Common myeloid progenitor, CD34-positive (primary cell): ENCODE measurements around the gene ARHGAP15.

Source experiments
- CTCF ChIA-PET: fragments of 350-600 bp; sonication (Branson Sonifier 250); formaldehyde crosslinking; loops from one replicate; lab custom pipeline; 2021; ENCODE audit warnings: antibody characterized with exemption; lab: Charles Lee
- POLR2A ChIA-PET: fragments of 350-600 bp; sonication (Branson Sonifier 250); formaldehyde crosslinking; loops from one replicate; lab custom pipeline; 2021; ENCODE audit warnings: antibody characterized with exemption; lab: Charles Lee
- DNase-seq, 3 donors: peaks; one replicate each; pipeline versions ENCODE4 v3.0.0 to v3.0.0-alpha.2; 2013
- H3K27ac ChIP-seq, 2 experiments: 1 replicate in 1 of 2; 2 replicates in 1 of 2; pipeline ENCODE4 v1.7.0; 2013; ENCODE audit warnings: inconsistent platforms in 2 of 2, low read length in 2 of 2, mild to moderate bottlenecking in 2 of 2, low read depth in 1 of 2, moderate library complexity in 1 of 2; ENCODE audit not compliant: severe bottlenecking in 2 of 2, insufficient read depth in 1 of 2, poor library complexity in 1 of 2
- H3K27me3 ChIP-seq, 5 experiments: replicated peaks in 2 of 5; 1 replicate in 3 of 5; 2 replicates in 2 of 5; pipeline versions ENCODE4 v1.6.1 to v1.7.0; 2013; ENCODE audit warnings: low read length in 4 of 5, mild to moderate bottlenecking in 2 of 5, moderate library complexity in 2 of 5, inconsistent platforms in 1 of 5; ENCODE audit not compliant: insufficient read depth in 5 of 5, control insufficient read depth in 4 of 5
- H3K36me3 ChIP-seq, 4 experiments: 1 replicate in 2 of 4; 2 replicates in 2 of 4; pipeline versions ENCODE4 v1.6.1 to v1.7.0; 2013; ENCODE audit warnings: low read length in 3 of 4, control low read depth in 1 of 4, mild to moderate bottlenecking in 1 of 4; ENCODE audit not compliant: control insufficient read depth in 4 of 4, insufficient read depth in 4 of 4
- H3K4me1 ChIP-seq, 4 experiments: 1 replicate in 3 of 4; 2 replicates in 1 of 4; pipeline versions ENCODE4 v1.6.1 to v1.7.1; 2013; ENCODE audit warnings: low read length in 3 of 4, mild to moderate bottlenecking in 3 of 4, control low read depth in 1 of 4, inconsistent platforms in 1 of 4, moderate library complexity in 1 of 4; ENCODE audit not compliant: control insufficient read depth in 4 of 4, insufficient read depth in 4 of 4; ENCODE audit errors: control extremely low read depth in 1 of 4
- H3K4me3 ChIP-seq, 7 experiments: 1 replicate in 4 of 7; 2 replicates in 3 of 7; pipeline versions ENCODE4 v1.5.1 to v1.7.0; 2013; ENCODE audit warnings: mild to moderate bottlenecking in 7 of 7, low read length in 6 of 7, moderate library complexity in 6 of 7, inconsistent platforms in 2 of 7, low read depth in 2 of 7, control low read depth in 1 of 7; ENCODE audit not compliant: insufficient read depth in 4 of 7, control insufficient read depth in 1 of 7; ENCODE audit errors: extremely low read depth in 1 of 7
- H3K9me3 ChIP-seq, 5 experiments: 1 replicate in 4 of 5; 2 replicates in 1 of 5; pipeline versions ENCODE4 v1.6.1 to v1.7.1; 2013; ENCODE audit warnings: low read length in 4 of 5, mild to moderate bottlenecking in 2 of 5, inconsistent platforms in 1 of 5, low read depth in 1 of 5, moderate library complexity in 1 of 5; ENCODE audit not compliant: control insufficient read depth in 4 of 5, insufficient read depth in 2 of 5; ENCODE audit errors: control extremely low read depth in 1 of 5
- WGBS: methylation state at CpG from one replicate; pipeline ENCODE4 v1.1.5; 2013; ENCODE audit not compliant: insufficient coverage; 5-methylcytosine and 5-hydroxymethylcytosine counted together

Gene ARHGAP15

DNA sequence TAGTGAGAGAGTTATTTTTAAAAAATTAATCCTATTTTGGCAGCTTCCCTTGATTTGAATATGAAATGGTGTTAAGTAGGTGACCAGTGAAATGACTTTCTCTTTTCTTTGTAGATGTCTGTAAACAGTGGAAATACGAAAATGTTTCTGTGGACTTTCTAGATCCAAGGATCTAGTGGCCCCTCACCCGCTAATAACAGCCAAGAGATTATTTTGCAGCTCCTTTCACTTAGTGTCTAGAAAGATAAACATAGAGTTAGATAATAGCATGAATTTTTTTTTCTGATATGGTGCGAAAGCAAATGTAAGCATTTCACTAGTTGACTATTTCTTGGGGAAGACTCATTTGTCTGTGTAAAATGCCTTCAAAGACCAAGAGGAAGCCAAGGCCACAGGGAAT, 57.7 kb downstream of the ARHGAP15 start:
- Histone ChIP-seq H3K9me3 (peaks cover 0 to 5% (median 0%) of the 10 kb centered on the region in 5 experiments), H3K4me1 (no peaks in the 10 kb centered on the region), H3K27me3 (no peaks in the 10 kb centered on the region), H3K36me3 (peaks cover 6 to 38% (median 21%) of the 10 kb centered on the region in 4 experiments), H3K27ac (no peak overlapping the region), H3K4me3 (no peak overlapping the region)
- ChIA-PET POLR2A (interaction anchor here (0.9 kb wide), 1 partner anchor 17 kb away, joined by 4 read pairs; no protein-coding TSS in a partner anchor), CTCF (interaction anchor here (1.9 kb wide), 1 partner anchor 17 kb away, joined by 5 read pairs; no protein-coding TSS in a partner anchor)
- no peak for DNase-seq
- 100% methylated on average over 1 of the region's 3 CpGs for WGBS

- H3K27me3 ChIP-seq, result no peaks in the 10 kb centered on the region
- 96% methylated on average over 3 of the region's 3 CpGs for WGBS
- CTCF ChIA-PET, result interaction anchor here (1.1 to 2.4 kb wide), 6 partner anchors 11 to 69 kb away, joined by 3 to 7 read pairs (median 4); no protein-coding TSS in a partner anchor
Measured at GRCh38 chr2:143190431-143190830, 61.2 kb downstream of the ARHGAP15 start.

DNA sequence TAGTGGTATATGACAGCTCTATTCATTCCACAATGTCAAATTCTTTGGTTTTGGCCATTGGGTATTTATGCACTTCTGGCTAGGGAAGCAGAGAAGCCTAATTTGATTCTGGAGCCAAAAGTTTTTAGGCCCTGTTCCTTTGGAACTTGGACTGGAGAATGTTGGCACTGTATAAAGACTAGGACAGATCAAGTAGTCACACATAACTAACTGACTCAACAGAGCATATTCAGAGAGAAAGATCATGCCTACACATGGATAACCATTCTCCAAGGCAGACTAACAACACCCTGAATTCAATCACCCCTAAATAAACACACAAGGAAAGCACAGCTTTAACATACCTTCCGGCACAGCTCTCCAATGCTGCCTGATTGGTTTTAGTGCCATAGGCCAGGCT, 62.9 kb downstream of the ARHGAP15 start:
- H3K9me3 ChIP-seq, result no peaks in the 10 kb centered on the region
- ChIA-PET POLR2A (no interaction called here), CTCF (interaction anchor here (1.0 to 1.5 kb wide), 3 partner anchors 11 to 83 kb away, joined by 3 to 5 read pairs (median 3); no protein-coding TSS in a partner anchor)
- no peaks in the 10 kb centered on the region for H3K27me3 ChIP-seq
- H3K4me3 ChIP-seq, result no peak overlapping the region
- 100% methylated on average over 1 of the region's 1 CpG for WGBS
- no peak for DNase-seq
- H3K4me1 ChIP-seq, result no peaks in the 10 kb centered on the region
- no peak overlapping the region for H3K27ac ChIP-seq
- peaks cover 4 to 27% (median 18%) of the 10 kb centered on the region in 4 experiments for H3K36me3 ChIP-seq

More at GRCh38 chr2:143190431-143190830, 61.2 kb downstream of the ARHGAP15 start:
- DNase-seq, result no peak
- Histone ChIP-seq H3K27ac (no peak overlapping the region), H3K4me1 (no peaks in the 10 kb centered on the region), H3K9me3 (no peaks in the 10 kb centered on the region), H3K36me3 (peaks cover 8 to 29% (median 20%) of the 10 kb centered on the region in 4 experiments), H3K4me3 (no peak overlapping the region)
- POLR2A ChIA-PET, result no interaction called here

DNA sequence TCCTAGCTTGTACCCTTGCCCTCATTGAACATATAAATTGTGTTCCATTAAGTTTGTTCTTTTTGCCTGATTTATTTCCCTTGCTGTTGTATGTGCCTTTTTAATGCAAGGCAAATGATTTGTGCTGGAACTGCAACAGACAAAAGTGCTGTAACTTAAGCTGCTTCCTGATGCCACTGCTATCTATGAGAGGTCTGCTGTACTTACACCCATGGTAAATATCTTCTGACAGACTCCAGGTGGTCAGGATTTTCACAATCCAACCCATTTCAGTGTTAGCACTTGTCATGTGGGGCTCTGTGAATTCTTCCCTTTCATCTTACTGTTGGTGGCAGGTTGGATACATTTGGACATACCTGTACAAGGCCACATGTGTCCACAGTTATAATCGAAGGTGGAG, 63.5 kb downstream of the ARHGAP15 start:
- POLR2A ChIA-PET, result no interaction called here

GRCh38 chr2:143193121-143193520, 63.9 kb downstream of the ARHGAP15 start:
- ChIA-PET CTCF (interaction anchor here (0.9 to 1.5 kb wide), 5 partner anchors 9 to 31 kb away, joined by 3 to 5 read pairs (median 4); no protein-coding TSS in a partner anchor), POLR2A (no interaction called here)

More for the DNA sequence above, 63.5 kb downstream of the ARHGAP15 start:
- H3K27me3 ChIP-seq, result no peaks in the 10 kb centered on the region
- no peak overlapping the region for H3K27ac ChIP-seq
- CTCF ChIA-PET, result interaction anchor here (1.2 to 1.5 kb wide), 2 partner anchors 11 to 29 kb away, joined by 3 to 5 read pairs; no protein-coding TSS in a partner anchor
- no peaks in the 10 kb centered on the region for H3K9me3 ChIP-seq
- H3K4me1 ChIP-seq, result no peaks in the 10 kb centered on the region
- DNase-seq, result no peak
- peaks cover 4 to 27% (median 18%) of the 10 kb centered on the region in 4 experiments for H3K36me3 ChIP-seq
- 100% methylated on average over 1 of the region's 1 CpG for WGBS
- no peak overlapping the region for H3K4me3 ChIP-seq

DNA sequence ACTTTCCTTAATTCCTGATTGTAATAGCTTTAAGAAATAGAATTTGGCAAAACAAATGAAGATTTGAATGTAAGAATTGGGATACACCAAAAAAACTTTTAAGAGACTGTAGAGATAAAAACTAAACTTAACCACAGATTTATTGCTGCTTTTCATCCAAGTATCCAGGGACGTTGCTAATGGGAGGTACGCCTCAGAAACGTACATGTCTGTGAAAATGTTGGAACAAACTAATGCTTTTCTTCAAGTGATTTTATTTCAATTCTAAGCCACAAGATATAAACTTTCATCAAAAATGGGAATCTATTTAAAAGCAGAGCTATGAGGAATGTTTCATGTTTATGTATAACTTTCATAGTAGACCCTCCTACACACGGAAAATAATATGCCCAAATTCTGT, 66.3 kb downstream of the ARHGAP15 start:
- Histone ChIP-seq H3K9me3 (no peaks in the 10 kb centered on the region), H3K27ac (no peak overlapping the region), H3K4me3 (no peak overlapping the region), H3K4me1 (no peaks in the 10 kb centered on the region), H3K27me3 (no peaks in the 10 kb centered on the region), H3K36me3 (peaks cover 3 to 30% (median 20%) of the 10 kb centered on the region in 4 experiments)
- CTCF ChIA-PET, result interaction anchor here (1.3 kb wide), 1 partner anchor 34 kb away, joined by 3 read pairs; no protein-coding TSS in a partner anchor
- no CpG with 5 or more reads among the region's 4 CpGs for WGBS
- DNase-seq, result no peak
- POLR2A ChIA-PET, result interaction anchor here (0.7 kb wide), 1 partner anchor 10 kb away, joined by 4 read pairs; no protein-coding TSS in a partner anchor

More at GRCh38 chr2:143193121-143193520, 63.9 kb downstream of the ARHGAP15 start:
- H3K9me3 ChIP-seq, result no peaks in the 10 kb centered on the region
- peaks cover 4 to 27% (median 18%) of the 10 kb centered on the region in 4 experiments for H3K36me3 ChIP-seq
- no peak for DNase-seq
- no peaks in the 10 kb centered on the region for H3K27me3 ChIP-seq
- no peaks in the 10 kb centered on the region for H3K4me1 ChIP-seq
- 100% methylated on average over 4 of the region's 5 CpGs for WGBS
- H3K4me3 ChIP-seq, result no peak overlapping the region
- no peak overlapping the region for H3K27ac ChIP-seq

GRCh38 chr2:143204062-143204461, 74.8 kb downstream of the ARHGAP15 start:
- H3K27me3 ChIP-seq, result no peaks in the 10 kb centered on the region
- peak overlapping the region in 1 of 2 experiments; percentile 25 for H3K27ac ChIP-seq
- H3K4me3 ChIP-seq, result no peak overlapping the region
- POLR2A ChIA-PET, result no interaction called here
- 100% methylated on average over 1 of the region's 4 CpGs for WGBS
- no peak for DNase-seq
- H3K36me3 ChIP-seq, result peaks cover 15 to 71% (median 41%) of the 10 kb centered on the region in 4 experiments
- peaks cover 0 to 11% (median 0%) of the 10 kb centered on the region in 4 experiments for H3K4me1 ChIP-seq
- CTCF ChIA-PET, result interaction anchor here (0.9 to 3.4 kb wide), 14 partner anchors 11 to 93 kb away, joined by 3 to 18 read pairs (median 5); no protein-coding TSS in a partner anchor
- peaks cover 0 to 12% (median 4%) of the 10 kb centered on the region in 5 experiments for H3K9me3 ChIP-seq
